ENCODE results near the gene FAM168B.
"Not testable (repeated sequence)": the region's sequence is repeated elsewhere in the genome, so short reads cannot be mapped to it uniquely, and the experiment has no call there.

Gene FAM168B

GRCh38 chr2:131103165-131103564 lies 9.9 kb upstream of the FAM168B start:
- DNase-seq (ENCODE audit: low spot score) = no peak

DNA sequence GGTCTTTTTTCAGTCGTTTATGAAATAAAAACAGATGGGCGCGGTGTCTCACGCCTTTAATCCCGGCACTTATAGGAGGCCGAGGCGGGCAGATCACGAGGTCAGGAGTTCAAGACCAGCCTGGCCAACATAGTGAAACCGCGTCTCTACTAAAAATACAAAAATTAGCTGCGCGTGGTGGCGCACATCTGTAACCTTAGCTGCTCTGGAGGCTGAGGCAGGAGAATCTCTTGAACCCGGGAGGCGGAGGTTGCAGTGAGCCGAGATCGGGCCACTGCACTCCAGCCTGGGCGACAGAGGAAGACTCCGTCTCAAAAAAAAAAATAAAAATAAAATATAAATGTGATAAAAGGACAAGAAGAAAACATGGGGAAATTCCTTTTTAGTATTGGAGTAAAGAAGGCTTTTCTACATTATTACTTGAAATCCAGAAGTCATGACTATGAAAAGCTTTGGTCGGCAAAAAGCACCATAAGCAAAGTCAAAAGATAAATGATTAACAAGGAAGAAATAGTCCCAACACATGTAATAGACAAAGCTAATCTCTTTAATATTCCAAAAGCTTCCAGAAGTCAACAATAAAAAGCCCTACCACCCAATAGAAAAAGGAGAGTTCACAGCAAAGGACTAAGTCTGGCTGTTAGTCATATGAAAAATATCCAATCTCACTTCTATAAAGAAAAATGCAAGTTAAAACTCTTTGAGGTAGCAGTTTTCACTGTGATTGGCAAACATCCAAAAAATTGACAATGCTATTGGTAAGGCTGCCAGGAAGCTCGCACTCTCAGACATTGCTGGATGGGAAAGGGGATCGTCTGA lies 1.4 kb upstream of the FAM168B start:
- no peak for DNase-seq (ENCODE audit: low spot score)

DNA sequence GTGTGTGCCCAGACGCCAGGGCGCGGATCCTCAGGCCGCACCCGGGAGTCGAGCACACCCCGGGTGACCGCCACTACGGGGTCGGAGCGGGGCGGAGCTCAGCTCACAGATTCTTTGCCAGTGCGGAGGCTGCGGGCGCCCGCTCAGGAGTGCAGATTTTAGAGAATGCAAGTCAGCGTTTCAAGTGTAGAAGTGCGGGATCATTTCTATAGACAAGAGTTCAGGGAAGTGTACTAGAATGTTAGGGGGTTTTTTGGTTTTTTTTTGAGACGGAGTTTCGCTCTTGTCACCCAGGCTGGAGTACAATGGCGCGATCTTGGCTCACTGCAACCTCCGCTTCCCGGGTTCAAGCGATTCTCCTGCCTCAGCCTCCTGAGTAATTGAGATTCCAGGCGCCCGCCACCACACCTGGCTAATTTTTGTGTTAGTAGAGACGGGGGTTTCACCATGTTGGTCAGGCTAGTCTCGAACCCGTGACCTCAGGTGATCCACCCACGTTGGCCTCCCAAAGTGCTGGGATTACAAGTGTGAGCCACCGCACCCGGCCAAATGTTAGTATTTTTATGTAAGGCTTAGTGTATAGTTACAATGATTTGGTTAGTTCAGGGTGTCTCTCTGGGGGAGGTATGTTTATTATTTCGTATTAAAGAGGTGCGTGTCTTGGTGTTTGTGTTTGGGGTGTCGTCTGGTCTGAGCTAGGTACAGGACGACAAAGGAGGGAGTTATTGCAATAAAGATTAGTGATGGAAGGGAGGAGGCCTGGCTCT lies 619 bp upstream of the FAM168B start:
- DNase-seq (ENCODE audit: low spot score) = no peak

- no peak for DNase-seq (ENCODE audit: low spot score)
Measured at GRCh38 chr2:131092458-131093005, 728 bp downstream of the FAM168B start.

- DNase-seq (ENCODE audit: low spot score) = no peak
Measured at GRCh38 chr2:131085646-131086045, 7.6 kb downstream of the FAM168B start.

- DNase-seq (ENCODE audit: low spot score) = no peak
Measured at GRCh38 chr2:131081190-131081589, 12.1 kb downstream of the FAM168B start.

DNA sequence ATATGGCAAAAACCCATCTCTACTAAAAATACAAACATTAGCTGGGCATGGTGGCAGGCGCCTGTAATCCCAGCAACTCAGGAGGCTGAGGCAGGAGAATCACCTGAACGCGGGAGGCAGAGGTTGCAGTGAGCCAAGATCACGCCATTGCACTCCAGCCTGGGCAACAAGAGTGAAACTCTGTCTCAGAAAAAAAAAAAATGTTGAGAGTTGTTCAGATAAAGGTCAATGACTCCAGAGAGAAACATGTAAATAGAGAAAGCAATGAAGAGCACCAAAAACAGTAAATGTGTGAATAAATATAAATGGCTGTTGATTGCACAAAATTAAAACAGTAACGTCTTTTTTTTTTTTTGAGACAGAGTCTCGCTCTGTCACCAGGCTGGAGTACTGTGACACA lies 13.3 kb downstream of the FAM168B start:
- not testable (repeated sequence) for DNase-seq (ENCODE audit: low spot score)

- DNase-seq (ENCODE audit: low spot score) = no peak
Measured at GRCh38 chr2:131077966-131078365, 15.3 kb downstream of the FAM168B start.

DNA sequence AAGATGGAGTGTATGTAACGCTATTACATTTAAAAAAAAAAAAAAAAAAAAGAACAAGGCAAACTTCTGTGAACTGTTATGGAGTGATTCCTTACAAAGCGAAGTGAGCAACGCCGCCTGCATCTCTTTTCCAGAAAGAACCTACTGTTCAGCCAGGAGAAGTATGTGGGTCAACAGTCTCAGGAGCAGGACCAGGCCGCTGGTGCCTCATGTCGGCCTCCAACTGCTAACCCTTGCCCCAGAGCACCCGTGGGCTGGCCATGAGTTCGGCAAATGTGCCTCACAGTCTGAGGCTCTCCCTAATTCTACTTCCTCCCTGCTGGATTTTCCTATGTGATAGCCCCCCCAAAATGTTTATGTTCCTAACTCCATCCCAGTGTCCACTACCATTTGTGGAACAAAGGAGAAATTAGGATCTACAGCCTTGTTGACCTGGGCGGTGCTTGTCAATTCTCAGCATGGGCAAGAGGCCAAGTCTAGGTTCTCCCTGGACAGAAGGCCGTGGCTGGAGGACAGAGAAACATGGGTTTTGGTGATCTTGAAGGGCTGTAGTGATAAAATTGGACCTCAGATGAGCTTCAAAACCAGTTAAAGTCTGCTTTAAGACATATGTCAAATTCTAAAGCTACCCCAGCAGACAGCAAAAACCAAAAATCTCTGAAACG lies 15.9 kb downstream of the FAM168B start:
- no peak for DNase-seq (ENCODE audit: low spot score)

DNA sequence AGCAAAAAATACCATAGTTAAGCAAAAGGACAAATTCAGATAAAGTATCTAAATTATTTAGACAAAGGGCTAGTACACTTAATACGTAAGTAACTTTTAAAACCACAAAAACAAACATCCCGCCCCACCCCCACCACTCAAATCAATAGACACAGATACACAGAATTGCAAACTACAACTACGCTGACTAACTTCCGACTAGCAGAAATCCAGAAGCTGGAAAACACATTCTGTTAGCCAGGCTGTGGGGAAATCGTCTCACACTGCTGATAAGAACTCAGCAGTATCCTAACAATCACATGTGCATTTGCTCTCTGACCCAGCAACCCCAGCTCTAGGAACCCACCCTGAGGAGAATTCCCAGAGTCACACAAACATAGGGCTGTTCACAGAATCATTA lies 16.6 kb downstream of the FAM168B start:
- no peak for DNase-seq (ENCODE audit: low spot score)

DNA sequence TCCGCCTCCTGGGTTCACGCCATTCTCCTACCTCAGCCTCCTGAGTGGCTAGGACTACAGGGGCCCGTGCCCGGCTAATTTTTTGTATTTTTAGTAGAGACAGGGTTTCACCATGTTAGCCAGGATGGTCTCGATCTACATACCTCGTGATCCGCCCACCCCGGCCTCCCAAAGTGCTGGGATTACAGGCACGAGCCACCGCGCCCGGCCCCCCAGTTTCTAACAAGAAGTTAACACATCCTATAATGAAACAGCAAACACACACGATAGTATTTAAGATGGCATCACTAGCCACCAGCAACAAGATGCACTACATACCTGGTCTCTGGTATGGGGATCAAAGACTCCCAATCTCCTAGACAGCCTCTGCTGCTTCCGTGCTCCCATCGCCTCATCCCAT lies 17.7 kb downstream of the FAM168B start:
- not testable (repeated sequence) for DNase-seq (ENCODE audit: low spot score)

- DNase-seq (ENCODE audit: low spot score) = not testable (repeated sequence)
Measured at GRCh38 chr2:131068172-131068571, 25.1 kb downstream of the FAM168B start.

DNA sequence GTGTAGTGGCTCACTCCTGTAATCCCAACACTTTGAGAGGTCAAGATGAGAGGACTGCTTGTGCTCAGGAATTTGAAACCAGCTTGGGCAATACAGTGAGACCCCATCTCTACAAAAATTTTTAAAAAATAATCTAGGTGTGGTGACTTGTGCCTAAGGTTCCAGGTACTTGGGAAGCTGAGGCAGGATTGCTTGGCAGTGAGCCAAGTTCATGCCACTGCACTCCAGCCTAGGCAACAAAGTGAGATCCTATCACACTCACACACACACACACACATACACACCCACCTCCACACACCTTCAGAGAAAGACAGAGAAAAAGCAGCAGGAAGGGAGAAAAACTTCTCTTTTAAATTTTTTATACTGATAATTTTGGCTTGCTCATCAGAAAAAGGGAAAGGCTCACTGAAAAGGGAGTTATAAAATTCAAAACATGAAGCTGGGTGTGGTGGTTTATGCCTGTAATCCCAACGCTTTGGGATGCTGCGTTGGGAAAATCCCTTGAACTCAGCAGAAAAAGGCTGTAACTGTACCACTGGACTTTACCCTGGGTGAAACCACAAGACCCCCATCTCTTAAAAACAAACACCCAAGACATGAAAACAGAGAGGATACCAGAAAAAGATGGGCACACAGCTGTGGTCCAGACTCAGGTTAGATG lies 25.7 kb downstream of the FAM168B start:
- no peak for DNase-seq (ENCODE audit: low spot score)

DNA sequence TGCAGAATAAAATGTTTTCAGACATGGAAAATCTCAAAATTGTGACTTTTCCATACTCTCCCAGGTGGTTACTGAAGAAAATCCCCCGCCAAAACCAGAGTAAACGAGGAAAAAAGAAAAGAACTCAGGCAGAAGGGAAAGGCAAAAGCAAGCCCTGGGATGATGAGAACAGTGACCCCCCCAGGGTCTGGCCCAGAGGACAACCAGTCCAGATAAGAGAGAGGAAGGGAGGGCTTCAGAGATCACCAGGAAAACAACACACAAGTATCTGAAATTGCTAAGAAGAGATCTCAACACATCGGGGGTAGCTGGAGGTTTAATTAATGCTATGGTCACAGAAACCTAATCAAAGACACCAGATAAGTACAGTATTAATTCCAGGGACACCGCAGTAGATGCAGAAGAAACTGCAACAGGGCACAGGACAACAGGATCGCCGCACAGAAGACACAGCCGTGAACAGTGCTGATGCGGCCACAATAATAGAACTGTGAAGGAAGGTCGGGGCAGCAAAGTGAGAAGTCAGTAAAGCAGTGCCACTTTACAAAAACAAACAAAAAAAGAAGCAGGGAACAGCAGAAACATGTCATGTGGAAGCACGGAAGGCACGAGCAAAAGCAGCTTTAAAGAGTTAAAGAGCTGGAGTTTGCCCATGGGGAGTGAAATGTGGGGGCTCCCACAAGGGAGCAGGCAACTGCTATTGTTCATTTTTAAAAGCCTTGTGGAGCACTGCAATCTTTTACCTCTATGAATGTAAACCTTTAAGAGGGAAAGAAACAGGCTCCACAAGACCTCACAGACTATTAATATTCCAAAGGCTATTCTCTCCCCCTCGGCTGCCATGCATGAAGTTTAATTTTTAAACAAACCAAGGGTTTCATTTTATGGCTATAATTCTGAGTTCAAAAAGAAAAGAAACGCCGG lies 28.4 kb downstream of the FAM168B start:
- DNase-seq (ENCODE audit: low spot score) = no peak

DNA sequence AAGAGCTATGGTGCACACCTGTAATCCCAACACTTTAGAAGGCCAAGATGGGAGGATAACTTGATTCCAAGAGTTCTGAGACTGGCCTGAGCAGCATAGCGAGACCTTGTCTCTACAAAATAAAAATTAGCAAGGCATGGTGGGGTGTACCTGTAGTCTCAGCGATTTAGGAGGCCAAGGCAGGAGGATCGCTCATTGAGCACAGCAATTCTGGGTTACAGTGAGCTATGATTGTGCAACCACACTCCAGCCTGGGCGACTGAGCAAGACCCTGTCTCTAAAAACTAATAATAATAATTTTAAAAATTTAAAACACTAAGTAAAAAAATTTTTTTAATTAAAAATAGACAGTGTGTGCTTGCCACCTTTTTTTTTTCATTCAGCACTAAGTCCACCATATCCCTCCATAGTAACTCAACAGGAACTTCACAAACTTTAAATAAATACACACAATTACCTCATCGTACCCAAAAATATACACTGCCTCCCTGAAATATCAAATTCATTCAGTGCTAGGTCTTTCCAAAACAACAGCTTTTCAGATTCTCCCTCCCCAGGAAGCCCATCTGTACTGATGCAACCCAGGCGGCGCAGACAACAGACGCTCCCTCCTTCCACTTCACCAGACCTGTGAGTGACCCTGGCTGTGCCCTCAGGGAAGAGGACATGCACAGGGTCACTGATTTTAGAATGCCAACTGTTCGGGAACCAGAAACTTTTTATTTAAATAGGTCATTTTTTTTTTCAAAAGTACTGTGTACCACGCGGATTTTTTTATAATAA lies 29.6 kb downstream of the FAM168B start:
- DNase-seq (ENCODE audit: low spot score) = no peak

- DNase-seq (ENCODE audit: low spot score) = no peak
Measured at GRCh38 chr2:131058920-131059319, 34.3 kb downstream of the FAM168B start.

- DNase-seq (ENCODE audit: low spot score) = no peak
Measured at GRCh38 chr2:131058214-131058843, 34.9 kb downstream of the FAM168B start.

- DNase-seq (ENCODE audit: low spot score) = no peak
Measured at GRCh38 chr2:131056932-131057287, 36.4 kb downstream of the FAM168B start.

DNA sequence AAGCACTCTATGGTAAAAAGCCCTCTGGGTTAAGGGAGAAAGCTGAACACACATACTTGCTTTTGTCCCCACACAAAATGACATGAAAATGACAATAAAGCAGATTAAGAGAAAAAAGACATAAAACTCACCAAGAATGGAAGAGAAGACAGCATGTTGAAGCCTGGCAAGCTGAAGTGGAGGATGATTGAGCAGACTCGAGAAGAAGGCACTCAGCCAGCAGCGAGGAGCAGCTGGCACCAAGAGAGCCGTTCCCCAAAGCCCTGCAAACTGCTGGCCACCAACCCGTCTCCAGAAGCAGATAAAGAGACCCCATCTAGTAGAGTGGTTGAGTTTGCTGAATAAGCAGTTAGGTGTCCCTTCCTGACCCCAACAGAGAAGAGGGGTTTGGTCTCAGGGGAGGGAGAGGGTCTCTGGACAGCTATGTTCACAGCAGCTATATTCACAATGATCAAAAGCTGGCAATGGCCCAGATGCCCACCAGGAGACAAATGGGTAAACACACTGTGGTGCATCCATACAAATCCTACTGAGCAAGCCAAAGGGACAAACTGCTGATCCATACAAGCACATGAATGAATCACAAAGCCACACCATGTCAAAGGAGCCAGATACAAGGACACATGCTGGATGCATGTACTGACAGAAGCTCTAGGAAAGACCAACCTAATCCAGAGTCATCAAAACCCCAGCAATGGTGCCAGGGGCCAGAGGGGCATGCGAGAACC lies 36.9 kb downstream of the FAM168B start:
- DNase-seq (ENCODE audit: low spot score) = no peak

All from CD4-positive, alpha-beta T cell treated with Interleukin-15 for 4 hours (primary cell).